Fibroblast of lung (primary cell): ENCODE data around the gene SLC16A10.

Experiments
- CTCF ChIP-seq, 2 donors: IDR thresholded peaks in 1 of 2; conservative IDR thresholded peaks in 1 of 2; 1 replicate in 1 of 2; 2 replicates in 1 of 2; pipeline ENCODE4 v1.5.1; 2011 to 2012; ENCODE audit warnings: low read length in 2 of 2, control low read depth in 1 of 2, inconsistent platforms in 1 of 2, low read depth in 1 of 2, mild to moderate bottlenecking in 1 of 2
- EZH2 ChIP-seq: IDR thresholded peaks from 2 replicates; pipeline ENCODE4 v1.5.1; 2012; ENCODE audit warnings: low read length, control low read depth, mild to moderate bottlenecking; ENCODE audit errors: missing control alignments

GRCh38 chr6:111199935-111200334 is 112.6 kb downstream of the SLC16A10 start:
- no peak for TF ChIP-seq CTCF (conservative IDR thresholded peaks at IDR 0.05 in 1 of 2, IDR thresholded peaks at IDR 0.05 in 1 of 2; ENCODE audit: low read depth in 1 of 2, low read length in 2 of 2)
- TF ChIP-seq EZH2, result no peak
